ENCODE data around the gene GDPD5.
A peak's percentile ranks its signal among the peaks of the same experiment; 100 is the strongest.

GDPD5 gene

DNA sequence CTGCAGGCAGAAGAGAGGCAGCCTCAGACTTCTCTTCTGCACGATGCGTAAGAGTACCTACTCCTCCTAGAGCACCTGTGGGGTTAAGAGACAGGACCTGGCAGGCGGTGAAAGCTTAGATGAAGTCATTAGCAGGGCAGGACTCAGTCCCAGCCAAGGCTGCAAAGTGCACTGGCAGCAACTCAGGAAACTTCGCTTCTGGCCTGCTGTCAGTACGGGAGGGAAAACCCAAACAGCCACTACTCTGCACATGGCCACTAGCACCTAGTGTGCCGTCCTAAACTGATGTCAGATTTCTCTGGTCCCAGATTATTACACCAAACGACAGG is 84.0 kb downstream of the GDPD5 start:
- DNase-seq, result no peak

DNA sequence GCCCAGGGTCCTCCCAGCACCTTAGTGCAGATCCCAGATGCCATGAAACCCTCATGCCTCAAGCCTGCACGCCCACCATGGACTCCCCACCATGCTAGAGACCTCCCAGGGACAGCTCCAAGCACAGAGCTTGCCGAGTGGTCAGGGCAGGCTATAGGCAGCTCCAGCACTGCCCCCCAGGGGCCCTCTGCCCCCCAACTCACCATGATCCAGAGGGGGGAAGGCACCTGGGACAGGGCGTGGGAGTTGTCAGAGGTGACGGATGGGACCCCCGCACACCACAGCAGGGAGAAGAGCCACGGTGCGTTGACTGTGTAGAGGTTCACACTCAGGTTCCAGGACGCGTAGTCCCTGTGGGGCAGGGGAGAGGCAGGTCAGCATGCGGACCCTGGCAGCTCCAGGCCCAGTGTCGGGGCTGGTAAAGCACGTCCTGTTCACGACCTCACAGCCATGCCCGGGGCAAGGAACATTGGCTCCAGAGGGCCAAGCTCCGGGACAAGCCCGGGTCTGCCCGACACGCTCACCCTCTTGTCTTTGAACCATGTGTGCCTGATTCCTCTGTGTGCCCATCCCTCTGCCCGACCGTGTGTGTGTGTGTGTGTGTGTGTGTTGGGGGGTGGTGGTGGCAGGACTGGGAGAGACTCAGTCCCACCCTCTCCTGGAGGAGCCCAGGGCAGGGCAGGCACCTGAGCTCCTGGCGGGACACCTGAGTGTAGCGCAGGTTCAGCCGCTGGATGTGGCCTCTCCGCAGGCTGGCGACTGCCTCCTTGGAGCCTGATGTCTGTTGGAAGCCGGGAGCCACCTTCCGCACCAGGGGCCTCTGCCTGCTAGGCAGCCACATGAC is 84.6 kb downstream of the GDPD5 start:
- DNase-seq, result no peak

DNA sequence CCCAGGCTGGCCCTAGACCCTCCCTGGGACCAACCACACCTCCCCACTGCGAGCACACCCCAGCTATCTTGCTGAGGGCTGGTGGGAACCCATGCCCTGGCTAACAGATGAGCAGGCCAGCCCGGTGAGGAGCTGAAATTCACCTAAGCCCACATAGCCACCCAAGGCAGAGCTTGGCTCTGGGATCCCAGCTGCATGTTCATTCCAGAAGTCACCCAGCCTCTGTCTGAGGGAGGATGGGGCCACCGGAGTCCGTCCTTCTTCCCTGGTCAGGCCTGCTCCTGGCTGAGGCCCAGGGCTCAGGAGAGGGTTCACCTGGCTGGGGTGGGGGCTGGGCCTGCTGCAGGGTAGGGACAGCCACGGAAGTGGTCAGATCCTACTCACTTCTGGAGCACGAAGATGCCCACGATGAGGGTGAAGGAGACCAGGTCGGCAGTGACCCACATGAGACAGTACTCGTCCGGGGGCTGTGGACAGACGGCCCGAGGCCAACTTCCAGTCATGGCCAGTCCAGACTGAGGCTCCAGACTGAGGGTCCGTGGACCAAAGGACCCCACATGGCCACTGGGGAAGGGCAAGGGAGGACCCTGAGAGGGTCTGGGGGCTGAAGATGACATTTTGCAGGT is 86.1 kb downstream of the GDPD5 start:
- no peak for DNase-seq

DNA sequence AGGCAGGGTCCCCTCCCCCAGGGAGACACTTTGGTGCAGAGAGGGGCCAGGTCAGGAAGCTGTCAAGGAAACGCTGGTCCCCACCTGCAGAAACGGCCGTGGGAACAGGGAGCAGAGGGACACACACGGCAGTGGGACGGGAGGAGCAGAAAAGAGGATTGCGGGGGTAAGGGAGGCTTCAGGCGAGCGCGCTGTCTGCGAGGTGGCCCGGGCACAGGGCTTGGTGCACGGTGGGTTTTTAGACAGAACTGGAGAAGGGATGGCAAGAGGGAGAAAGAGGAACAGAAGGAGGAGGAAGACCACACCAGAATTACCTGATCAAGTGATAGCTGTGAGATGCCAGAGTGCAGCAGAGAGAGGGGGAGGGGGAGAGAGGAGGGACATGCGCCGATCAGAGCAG is 86.7 kb downstream of the GDPD5 start:
- DNase-seq, result no peak

DNA sequence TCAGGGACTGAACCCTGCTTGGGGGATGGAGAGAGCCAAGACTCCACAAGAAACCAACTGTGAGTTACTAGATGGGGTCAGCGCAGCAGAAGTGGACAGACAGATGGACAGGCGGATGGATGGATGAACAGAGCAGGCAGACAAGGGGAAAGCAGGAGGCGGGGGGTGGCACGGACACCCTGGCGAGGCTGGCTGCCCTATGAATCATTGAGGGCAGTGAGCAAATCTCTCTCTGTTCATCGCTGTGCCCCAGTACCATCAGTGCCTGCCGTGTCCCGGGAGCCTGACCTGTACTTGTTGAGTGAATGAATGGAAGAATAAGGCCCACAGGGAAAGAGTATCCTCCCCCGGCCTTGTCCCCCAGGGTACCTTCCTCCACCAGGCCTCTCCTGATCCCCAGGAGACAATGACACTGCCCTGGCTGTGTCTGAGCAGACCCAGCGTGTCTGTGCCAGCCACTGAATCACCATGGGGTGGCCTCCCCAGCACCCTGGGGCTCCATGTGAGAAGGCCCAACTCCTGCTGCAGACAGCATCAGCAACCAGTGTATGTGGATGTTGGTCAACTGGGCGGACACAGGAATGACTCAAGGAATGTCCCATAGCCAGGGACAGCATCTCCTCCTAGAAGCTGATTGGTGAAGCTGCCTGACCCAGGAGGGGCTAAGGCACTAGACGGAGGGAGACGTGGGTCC is 87.6 kb downstream of the GDPD5 start:
- DNase-seq, result no peak

DNA sequence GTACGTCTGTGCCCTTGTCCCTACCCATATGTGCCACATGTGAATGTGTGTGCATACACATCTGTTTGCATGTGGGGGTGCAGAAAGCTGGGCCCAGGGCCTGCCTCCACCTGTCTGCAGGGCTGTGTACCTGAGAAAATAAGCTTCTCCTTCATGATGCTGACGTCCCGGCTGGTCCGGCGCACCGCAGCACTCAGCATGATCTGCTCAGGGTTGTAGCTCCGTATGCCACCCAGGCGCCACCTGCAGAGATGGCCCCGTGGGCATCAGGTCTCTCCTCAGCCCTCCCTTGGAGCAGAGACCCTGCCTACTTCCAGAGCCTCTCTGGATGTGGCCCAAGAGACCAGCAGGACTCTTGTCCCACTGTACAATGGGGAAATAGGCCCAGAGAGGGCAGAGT is 88.9 kb downstream of the GDPD5 start:
- DNase-seq, result no peak

DNA sequence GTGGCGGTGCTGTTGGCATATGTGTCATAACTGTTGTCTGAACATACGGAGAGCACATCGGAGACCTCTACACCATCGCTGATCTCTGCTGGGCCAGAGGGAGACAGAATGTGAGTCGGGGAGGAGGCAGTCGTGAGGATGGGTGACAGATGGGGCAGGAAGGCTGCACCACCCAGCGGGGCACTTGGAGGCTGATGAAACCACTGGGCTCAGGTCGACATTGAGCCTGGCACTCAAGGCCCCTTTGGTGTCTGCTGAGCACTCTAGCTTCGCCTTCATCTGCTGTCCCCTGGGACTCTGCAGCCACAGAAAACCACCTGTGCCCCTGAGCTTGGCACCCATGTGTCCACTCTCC is 90.2 kb downstream of the GDPD5 start:
- DNase-seq, result no peak

DNA sequence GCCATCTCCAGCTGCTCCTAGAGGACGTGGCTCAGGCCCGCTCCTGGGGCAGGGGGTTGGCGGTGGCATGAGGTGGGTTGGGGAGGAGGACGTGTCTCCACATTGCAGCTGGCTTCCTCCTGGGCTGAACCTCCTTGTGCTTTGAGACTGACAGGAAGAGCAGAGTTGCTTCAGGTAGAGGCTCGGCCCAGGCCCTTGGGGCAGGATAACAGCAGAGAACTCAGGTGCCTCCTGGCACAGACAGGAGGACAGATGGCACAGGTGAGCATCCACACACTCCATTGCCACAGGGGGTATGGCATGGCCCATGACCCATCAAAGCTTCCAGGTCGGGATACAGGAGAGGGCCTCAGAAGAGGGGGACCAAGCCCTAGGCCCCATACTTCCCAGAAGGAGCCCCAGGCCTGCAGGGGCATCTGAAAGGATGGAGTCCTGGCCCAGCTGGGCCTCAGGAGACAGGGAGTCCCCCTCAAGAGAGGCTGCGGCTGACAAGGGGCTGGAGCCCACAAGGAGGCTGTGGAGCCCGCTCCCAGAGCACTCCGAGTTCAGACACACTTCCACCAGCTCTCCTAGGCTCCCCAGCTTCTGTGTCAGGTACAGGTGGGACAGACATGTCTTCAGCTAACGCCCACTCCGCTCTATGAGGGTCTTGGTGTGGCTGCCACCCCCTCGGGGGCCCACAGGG is 90.7 kb downstream of the GDPD5 start:
- no peak for DNase-seq

DNA sequence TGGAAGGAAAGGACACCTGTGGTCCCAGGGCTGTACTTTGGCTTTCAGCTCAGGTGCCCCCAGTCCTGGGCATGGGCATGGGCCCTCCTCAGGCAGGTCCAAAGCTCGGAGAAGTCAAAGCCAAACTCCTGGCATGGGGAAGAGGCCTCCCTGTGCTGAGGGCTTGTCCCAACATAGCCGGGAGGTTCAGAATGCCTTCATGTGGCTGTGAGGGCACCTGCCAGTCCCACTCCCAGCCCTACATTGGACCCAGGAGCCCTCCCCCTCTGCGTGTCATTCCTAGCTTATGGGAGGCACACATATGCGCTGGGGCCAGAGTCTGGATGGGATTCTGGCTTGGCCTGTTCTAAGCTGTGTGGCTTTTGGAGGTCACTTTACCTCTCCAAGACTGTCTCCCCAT is 91.7 kb downstream of the GDPD5 start:
- no peak for DNase-seq

DNA sequence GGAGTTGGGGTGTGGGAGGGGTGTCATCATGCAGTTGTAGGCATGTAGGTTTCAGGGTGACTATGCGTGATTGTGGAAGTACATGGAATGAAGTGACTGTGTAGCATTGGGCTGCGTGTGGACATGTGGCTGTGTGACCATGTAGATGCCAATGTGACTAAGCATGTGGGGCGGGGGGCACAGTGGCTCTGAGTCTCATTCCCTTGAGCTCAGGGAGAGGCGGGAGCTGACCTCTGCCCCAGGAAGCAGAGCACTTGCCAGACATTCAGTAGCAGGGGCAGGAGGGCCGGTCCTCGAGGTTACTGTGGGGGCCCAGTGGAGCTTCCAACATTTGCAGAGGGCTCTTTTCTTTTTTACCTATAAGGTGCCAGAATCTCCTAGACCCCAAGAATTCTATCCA is 92.3 kb downstream of the GDPD5 start:
- DNase-seq, result no peak

DNA sequence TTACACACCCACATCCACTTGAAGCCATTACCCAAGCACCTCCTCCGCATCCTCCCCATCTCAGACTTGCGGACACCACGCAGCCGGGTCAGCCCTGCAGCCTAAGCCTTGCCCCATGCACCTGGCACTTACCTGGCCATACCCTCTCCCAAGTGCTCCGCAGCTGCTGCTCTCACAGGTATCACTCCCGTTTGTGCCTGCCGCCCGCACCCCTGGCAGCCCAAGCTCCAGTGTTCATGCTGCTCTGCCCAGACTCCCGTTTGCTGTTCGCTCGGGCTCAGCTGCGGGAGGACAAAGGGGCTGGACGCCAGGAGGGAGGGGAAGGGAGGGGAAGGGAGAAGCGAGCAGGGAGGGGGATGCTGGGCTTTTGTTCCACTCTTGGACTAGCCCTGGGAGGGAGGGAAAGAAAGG is 92.8 kb downstream of the GDPD5 start, which contains the start of gene KLHL35:
KLHL35 (minus strand) TSS at position 293 of the 411 bp plus-strand sequence. CDS start 2,574 bp downstream, outside the sequence.
- no peak for DNase-seq

DNA sequence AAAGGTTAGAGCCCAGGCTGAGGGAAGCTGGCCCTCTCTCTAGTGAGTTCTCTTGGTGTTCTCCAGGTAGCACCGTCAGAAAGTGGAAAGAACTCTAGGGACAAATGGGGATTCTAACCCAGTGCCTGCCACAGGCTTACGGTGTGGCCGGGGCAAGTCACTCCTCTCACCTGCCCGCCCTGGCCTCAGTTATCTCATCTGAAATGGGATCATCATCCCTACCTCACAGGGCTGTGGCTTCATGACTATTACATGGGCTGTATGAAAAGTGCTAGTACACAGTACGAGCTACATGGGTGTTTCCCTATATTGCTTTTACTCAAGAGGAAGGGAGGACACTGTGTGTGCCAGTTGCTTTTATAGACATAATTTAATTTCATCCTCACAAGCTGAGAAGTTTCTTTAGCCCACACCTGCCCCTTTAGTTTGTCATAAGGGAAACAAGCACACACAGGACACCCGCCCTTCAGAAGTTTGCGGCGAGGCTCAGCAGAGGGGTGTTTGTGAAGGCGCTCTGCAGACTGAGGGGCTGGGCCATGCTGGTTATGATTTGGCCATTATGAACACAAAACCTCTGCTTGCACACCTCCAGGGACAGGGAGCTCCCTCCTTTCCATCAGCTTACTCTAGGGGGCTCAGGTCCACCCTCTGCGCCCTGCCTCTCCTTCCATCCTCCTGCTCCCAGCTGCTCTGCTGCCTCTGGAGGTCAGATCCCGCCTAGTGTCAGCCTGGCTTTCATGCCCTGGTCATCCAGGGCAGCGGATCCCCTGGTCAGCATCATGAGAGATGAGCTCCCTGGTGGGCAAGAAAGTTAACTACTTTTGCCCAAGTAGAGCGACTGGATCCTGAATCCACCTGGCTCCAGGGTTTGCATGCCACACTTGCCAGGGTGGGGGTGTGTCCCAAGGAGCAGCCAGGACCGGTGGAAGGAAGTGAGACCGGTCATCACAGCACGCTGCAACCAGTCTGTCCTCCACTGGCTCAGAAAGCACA is 93.9 kb downstream of the GDPD5 start:
- DNase-seq, result no peak

DNA sequence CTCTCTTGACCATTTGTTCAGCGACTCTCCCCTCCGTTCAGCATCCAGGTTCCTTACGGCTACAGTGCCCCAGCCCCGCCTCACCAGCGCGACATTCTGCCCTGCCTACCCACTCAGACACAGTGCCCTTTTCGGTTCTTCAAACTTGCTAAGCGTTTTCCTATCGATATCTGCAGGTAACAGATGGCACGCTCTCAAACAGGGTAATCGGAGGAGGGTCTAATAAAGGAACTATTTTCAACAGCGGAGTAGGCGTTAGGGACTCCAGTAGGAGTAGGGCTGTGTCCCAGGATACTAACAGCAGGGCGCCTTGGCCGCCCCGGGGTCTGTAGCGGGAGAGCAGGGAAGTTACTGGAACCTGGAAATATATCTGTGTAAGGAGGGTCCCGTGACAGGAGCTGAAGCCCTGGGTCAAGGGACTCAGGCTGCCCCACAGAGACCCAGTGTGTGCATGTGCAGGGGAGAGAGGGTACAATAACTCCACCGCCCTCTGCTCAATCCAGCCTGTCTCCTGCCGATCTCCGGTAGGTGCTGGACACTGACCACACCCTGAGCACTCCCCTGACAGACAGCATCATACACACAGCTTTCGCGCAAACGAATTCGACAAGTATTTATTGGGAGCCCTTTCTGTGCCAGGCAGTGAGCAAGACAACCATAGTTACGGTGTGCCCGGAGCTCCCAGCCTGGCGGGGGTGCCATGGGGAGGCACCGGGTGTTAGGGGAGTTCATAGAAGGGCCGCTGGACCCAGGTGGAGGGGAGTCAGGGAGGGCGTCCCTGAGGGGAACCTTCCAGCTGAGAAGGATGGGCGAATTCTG is 94.8 kb downstream of the GDPD5 start:
- no peak for DNase-seq

DNA sequence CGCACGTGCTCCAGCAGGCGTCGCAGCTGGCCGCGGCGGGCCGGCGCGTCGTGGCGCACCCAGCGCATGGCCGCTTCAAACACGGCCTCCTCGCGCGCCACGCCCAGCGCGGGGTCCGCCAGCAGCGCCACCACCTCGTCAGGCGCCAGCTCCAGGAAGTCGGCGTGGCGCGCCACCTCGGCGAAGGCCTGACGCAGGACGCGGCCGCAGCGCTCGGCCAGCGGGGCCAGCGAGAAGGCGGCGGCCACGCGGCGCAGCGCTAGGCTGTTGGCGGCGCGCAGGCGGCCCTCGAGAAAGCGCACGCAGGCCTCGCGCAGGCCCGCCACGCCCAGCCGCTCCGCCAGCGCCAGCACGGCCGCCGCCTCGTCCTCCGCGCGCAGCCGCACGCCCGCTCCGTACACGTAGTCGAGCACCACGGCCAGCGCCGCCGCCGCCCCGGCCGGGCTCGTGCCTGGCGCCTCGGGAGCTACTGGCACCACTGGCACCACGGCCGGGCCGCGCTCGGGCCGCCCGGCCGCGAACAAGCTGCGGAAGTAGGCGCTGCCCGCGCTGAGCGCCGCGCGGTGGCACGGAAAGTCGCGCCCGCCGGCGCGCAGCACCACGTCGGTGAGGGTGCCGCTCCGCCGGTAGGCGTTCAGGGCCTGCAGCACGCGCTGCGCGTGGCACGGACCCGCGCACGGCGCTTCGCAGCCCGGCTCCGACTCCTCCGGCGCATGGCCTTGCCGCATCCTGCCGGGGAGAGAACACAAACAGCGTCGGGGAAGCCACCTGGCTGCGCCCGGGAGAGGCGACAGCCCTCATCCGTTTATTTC is 95.6 kb downstream of the GDPD5 start:
- DNase-seq, result peak; percentile 67

DNA sequence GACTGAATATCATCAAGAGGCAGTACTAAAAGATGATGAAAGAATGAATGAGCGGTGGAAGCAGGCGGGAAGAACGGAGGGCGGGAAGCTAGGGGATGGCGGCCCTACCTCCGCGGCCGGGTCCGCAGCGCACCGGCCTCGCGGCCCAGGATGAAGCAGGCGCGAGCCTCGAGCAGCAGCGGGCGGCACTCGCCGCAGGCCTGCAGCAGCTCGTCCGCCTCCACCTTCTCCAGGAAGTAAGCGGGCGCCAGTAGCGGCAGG is 96.2 kb downstream of the GDPD5 start:
- DNase-seq, result no peak

DNA sequence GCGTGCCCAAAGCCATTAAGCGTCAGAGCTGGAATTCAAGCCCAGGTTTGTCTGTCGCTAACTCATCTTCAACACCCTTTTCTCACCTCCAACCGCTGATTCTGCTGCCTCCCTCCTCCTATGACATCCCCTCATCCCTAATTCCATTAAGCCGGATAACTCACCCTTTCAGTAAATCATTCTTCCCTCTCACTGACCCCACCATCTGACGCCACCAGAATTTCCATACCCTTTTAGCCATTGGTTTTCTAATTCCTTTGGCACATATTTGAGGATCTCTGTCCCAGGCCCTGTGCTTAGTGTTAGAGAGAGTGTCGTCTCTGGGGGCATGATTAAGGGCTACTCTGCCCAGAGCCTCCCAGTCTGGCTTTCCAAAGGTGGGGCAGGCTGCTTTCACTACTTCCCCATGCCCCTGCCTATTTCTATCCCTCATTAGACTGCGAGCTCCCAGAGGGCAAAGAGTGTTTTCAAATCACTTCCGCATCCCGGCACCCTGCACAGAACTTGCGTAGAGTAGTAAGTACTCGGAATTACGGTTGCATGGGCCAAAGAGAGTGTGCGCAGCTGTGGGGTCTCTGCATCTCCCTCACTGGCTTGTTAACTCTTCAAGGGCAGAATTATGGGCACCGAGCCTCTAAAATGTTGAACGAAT is 96.6 kb downstream of the GDPD5 start:
- no peak for DNase-seq

DNA sequence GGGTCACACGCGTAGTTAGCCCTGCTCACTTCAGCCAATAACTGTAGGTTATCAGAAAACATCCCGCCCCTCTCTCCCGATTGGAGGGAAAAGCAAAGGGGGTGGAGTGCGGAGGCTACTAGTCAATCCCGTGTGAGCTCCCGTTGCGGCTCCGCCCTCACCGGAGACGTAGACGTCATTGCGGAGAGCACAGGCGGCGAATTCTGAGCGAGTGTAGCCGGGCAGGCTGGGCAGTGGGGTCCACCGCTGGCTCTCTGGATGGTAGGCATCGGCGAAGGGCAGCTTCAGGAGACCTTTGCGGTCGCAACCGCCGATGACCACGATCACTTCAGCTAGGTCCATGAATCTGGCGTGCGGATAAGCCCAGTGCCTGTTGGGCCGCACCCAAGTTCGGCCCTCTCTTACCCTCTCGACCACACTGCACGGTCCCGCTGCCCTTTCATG is 97.4 kb downstream of the GDPD5 start:
- peak; percentile 96 for DNase-seq

DNA sequence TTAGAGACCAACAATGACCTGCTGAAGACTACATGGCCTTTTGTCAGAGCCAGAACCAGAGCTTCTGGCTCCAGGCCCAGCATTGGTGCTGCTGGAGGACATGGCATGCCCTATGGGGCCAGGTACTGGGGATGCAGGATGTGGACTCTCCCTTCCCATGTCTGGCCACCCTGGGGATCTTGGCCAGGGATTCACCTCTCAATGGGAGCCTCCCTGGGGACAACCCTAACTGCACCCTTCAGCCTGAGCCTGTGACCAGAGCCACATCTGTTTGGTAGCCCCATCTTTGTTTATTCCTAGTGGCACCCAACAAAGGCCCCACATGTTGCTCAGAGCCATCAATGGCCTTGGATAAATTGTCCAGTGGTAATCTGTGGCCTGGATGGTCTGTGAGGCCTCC is 98.6 kb downstream of the GDPD5 start:
- DNase-seq, result no peak

DNA sequence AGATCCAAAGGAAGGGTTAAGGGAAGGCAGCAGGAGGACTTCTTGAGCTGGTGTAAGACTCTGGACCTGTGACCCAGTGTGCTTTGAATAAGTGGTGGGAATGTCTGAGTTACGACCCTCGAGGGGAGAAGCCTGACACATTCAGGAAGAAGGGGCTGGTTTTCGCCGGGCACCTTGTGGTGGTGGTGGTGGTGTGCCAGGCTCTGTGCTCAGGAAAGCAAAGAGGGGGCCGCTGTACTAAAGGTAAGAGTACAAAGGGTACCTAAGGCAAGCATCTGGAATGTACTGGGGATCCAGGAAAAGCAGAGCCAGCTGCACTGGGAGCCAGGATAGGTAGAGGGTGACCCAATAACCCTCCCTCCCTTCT is 99.0 kb downstream of the GDPD5 start:
- no peak for DNase-seq

DNA sequence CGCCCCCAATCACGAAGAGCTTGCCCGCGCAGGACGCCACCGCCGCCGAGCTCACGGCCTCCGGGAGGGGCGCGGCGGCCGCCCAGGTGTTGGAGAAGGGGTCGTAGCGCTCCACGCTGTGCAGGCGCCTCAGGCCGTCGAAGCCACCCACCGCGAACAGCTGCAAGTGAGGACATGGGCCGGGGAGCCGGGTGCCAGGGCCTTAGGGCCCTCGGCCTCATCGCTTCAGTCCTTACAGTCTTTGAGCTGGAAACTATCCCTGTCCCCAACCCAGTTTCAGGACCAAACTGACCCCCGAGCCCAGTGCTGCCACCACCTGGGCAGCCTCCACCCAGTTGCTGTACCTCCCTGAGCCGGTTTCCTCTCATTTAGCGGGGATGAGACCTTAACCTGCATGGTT is 100.3 kb downstream of the GDPD5 start:
- DNase-seq, result no peak

Measured in NCI-H226 (cell line).